Ascending aorta (tissue), 2 donors: ENCODE results near the gene RASSF5. TPM values are rescaled to one million over a fixed set of nuclear protein-coding genes. Genes with fewer than 3 reads are reported as not detected.

Experiments
- DNase-seq, 2 donors: peaks; one replicate each; pipeline ENCODE4 v3.0.0-alpha.2; 2019; ENCODE audit warnings: low spot score in 2 of 2
- H3K27ac ChIP-seq, 2 donors: fragments of 200-600 bp; sonication (generic); one replicate each; pipeline ENCODE4 v1.5.1; 2016 to 2017; ENCODE audit warnings: mild to moderate bottlenecking in 1 of 2
- H3K27me3 ChIP-seq: fragments of 200-600 bp; sonication (generic); one replicate; pipeline ENCODE4 v1.5.1; 2017
- H3K36me3 ChIP-seq, 2 donors: fragments of 200-600 bp; sonication (generic); one replicate each; pipeline ENCODE4 v1.5.1; 2016
- H3K4me1 ChIP-seq, 2 donors: fragments of 200-600 bp; sonication (generic); one replicate each; pipeline ENCODE4 v1.5.1; 2016 to 2017; ENCODE audit warnings: mild to moderate bottlenecking in 1 of 2
- H3K4me3 ChIP-seq, 2 donors: fragments of 200-600 bp; sonication (generic); one replicate each; pipeline ENCODE4 v1.5.1; 2016 to 2017; ENCODE audit warnings: mild to moderate bottlenecking in 1 of 2
- H3K9me3 ChIP-seq, 2 donors: fragments of 200-600 bp; sonication (generic); one replicate each; pipeline ENCODE4 v1.5.1; 2016
- intact Hi-C: fragments of 100-400 bp; cut with DNase I; formaldehyde crosslinking; loops from one replicate; pipeline ENCODE4 v1.15.1; 2023
- total RNA-seq: library from RNA; depleted of rRNA; stranded (reverse); fragments of >200 nt; gene quantifications from one replicate; pipeline ENCODE4 v1.1.0, GENCODE V29; 2016
- TF ChIP-seq, protein P1 (sequence below), 3 experiments: fragments of 200-600 bp in 2 of 3; fragments of 450-650 bp in 1 of 3; sonication (generic) in 2 of 3; IDR thresholded peaks; one replicate each; pipeline ENCODE4 v1.5.1; 2016 to 2019; ENCODE audit warnings: antibody characterized with exemption in 3 of 3, mild to moderate bottlenecking in 1 of 3, moderate library complexity in 1 of 3

Gene RASSF5
- total RNA-seq, 1 donor from 2014 or later, result 8.9 TPM

DNA sequence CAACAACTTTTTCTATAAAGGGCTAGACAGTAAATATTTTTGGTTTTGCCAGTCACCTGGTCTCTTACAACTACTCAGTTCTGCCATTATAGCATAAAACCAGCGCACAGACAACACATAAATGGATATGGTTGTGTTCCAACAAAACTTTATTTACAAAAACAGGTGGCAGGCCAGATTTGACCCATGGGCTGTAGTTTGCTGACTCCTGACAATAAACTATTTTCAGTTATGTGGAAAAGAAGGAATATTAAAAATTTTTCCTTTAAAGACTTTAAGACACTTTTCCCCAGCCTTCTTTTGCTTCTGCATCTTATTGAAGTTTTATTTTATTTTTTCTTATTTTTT lies 89.0 kb downstream of the RASSF5 start:
- no peaks in the 10 kb centered on the region for H3K27me3 ChIP-seq
- intact Hi-C loops, result no loop called here
- H3K27ac ChIP-seq, result no peak overlapping the region
- H3K4me3 ChIP-seq, result no peak overlapping the region
- TF ChIP-seq, protein P1, sequence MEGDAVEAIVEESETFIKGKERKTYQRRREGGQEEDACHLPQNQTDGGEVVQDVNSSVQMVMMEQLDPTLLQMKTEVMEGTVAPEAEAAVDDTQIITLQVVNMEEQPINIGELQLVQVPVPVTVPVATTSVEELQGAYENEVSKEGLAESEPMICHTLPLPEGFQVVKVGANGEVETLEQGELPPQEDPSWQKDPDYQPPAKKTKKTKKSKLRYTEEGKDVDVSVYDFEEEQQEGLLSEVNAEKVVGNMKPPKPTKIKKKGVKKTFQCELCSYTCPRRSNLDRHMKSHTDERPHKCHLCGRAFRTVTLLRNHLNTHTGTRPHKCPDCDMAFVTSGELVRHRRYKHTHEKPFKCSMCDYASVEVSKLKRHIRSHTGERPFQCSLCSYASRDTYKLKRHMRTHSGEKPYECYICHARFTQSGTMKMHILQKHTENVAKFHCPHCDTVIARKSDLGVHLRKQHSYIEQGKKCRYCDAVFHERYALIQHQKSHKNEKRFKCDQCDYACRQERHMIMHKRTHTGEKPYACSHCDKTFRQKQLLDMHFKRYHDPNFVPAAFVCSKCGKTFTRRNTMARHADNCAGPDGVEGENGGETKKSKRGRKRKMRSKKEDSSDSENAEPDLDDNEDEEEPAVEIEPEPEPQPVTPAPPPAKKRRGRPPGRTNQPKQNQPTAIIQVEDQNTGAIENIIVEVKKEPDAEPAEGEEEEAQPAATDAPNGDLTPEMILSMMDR (IDR thresholded peaks at IDR 0.05), result no peak
- peaks cover 77 to 97% of the 10 kb centered on the region in 2 donors for H3K36me3 ChIP-seq
- H3K9me3 ChIP-seq, result no peaks in the 10 kb centered on the region
- no peak for DNase-seq
- H3K4me1 ChIP-seq, result no peaks in the 10 kb centered on the region

DNA sequence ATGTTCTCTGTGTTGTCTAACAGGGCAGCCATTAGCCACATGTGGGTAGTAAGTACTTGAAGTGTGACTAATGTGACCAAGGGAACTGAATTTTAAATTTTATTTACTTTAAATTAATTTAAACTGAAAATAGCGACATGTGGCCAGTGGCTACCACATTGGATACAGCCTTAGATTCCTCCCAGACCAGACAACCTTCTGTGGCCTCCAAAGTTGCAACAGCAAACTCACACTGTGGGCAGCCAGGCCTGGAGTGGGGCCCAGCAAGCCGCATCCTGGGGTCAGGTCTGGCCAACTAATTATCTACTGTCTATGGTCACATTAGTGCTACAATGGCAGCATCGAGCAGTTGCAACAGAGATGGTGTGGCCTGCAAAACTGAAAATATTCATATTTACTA lies 93.2 kb downstream of the RASSF5 start:
- TF ChIP-seq, protein P1 (IDR thresholded peaks at IDR 0.05), result no peak
- intact Hi-C loops, result no loop called here
- no peaks in the 10 kb centered on the region for H3K27me3 ChIP-seq
- no peak overlapping the region for H3K4me3 ChIP-seq
- H3K36me3 ChIP-seq, result peaks cover 79 to 100% of the 10 kb centered on the region in 2 donors
- H3K27ac ChIP-seq, result no peak overlapping the region
- DNase-seq, result no peak
- H3K4me1 ChIP-seq, result no peaks in the 10 kb centered on the region
- no peaks in the 10 kb centered on the region for H3K9me3 ChIP-seq

DNA sequence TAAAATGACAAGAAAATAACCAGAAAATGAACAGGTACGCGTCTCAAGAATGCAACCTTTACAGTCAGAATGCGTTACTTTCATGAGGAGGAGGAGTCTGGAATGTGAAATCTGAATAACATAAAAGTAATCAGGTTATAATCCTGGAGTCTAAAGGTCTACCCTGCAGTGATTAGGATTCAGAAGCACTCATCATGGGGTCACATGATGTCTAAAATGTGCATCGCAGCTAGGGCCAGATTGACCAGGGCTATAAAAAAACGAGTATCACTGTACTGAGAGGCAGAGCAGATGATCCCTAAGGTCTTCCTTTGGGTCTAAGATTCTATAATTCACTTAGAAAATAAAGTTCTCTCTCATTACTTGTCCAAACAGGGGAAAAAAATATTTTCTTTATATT lies 97.5 kb downstream of the RASSF5 start:
- Histone ChIP-seq H3K9me3 (no peaks in the 10 kb centered on the region), H3K4me1 (no peaks in the 10 kb centered on the region), H3K27ac (no peak overlapping the region), H3K36me3 (peaks cover 61 to 78% of the 10 kb centered on the region in 2 donors), H3K4me3 (no peak overlapping the region), H3K27me3 (no peaks in the 10 kb centered on the region)
- DNase-seq, result no peak
- intact Hi-C loops, result no loop called here
- TF ChIP-seq, protein P1 (IDR thresholded peaks at IDR 0.05), result no peak

DNA sequence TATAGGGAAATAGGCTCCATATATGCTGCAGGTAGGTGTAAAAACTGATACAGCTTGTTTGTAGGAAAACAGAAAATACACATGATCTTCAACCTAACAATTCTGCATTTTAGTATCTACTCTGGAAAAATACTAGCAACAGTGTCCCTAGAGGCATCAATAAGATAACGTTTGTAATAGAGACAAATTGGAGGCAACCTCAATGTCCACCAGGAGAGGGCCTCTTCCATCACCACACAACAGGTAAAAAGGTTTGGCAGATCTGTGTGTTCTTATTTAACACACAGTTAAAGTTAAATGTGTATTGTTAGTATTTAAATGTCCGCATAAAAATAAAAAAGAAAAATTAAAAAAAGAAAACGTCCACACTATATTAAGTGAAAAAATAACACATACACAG lies 99.5 kb downstream of the RASSF5 start:
- no peaks in the 10 kb centered on the region for H3K27me3 ChIP-seq
- H3K4me3 ChIP-seq, result no peak overlapping the region
- peaks cover 3 to 9% of the 10 kb centered on the region in 2 donors for H3K4me1 ChIP-seq
- TF ChIP-seq, protein P1 (IDR thresholded peaks at IDR 0.05), result no peak
- H3K9me3 ChIP-seq, result no peaks in the 10 kb centered on the region
- no peak for DNase-seq
- peaks cover 48 to 64% of the 10 kb centered on the region in 2 donors for H3K36me3 ChIP-seq
- intact Hi-C loops, result no loop called here
- H3K27ac ChIP-seq, result no peak overlapping the region

DNA sequence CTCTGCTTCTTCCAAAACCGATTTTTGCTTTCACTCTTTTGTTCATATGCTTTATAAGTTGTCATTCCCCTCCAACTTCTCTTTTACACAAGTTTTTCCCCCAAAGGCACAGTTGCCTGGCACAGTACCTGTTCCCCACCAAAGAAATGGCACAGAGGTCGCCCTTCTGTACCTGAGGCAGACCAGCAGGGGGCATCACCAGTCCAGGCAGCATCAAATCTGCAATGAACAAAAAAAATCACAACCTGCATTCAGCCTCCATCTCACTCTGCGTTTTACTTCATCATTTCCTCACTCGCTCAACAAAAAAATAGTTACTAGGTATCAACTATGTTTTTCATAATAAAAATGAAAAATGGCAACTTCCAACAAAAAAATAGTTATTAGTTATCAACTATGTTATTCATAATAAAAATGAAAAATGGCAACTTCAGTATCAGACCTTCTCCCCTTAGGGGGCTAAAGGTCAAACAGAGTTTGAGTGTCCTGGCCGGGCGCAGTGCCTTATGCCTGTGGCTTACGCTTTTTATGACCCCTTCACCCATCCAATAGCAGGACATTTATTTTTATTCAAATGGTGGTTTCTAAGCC lies 100.9 kb downstream of the RASSF5 start:
- no peaks in the 10 kb centered on the region for H3K27me3 ChIP-seq
- H3K4me3 ChIP-seq, result no peak overlapping the region

More for the DNA sequence above, 100.9 kb downstream of the RASSF5 start:
- DNase-seq, result no peak
- Histone ChIP-seq H3K4me1 (peaks cover 3 to 11% of the 10 kb centered on the region in 2 donors), H3K36me3 (peaks cover 35 to 51% of the 10 kb centered on the region in 2 donors), H3K27ac (no peak overlapping the region), H3K9me3 (no peaks in the 10 kb centered on the region)
- intact Hi-C loops, result no loop called here
- TF ChIP-seq, protein P1 (IDR thresholded peaks at IDR 0.05), result peak; percentile 48 to 64 (median 49)
